Measurements from ENCODE around the gene SNAPC5. TPM values are rescaled to one million over a fixed set of nuclear protein-coding genes. Genes with fewer than 3 reads are reported as not detected.

Gene SNAPC5
- total RNA-seq, 2 donors from 2014 or later: 30.3 to 38.1 TPM

- DNase-seq (ENCODE audit: low spot score) (no peak), ATAC-seq (ENCODE audit: insufficient number of reproducible peaks, low FRiP score, low read depth) (no peak)
- peaks cover 10% of the 10 kb centered on the region for H3K36me3 ChIP-seq
Observed at GRCh38 chr15:66523926-66524325, 26.4 kb upstream of the SNAPC5 start.

GRCh38 chr15:66515901-66516322 lies 18.4 kb upstream of the SNAPC5 start:
- DNase-seq (ENCODE audit: low spot score): no peak
- H3K9me3 ChIP-seq: no peaks in the 10 kb centered on the region
- H3K36me3 ChIP-seq: peaks cover 2% of the 10 kb centered on the region
- no peak overlapping the region for H3K27ac ChIP-seq
- ATAC-seq (ENCODE audit: insufficient number of reproducible peaks, low FRiP score, low read depth): no peak
- no peaks in the 10 kb centered on the region for H3K27me3 ChIP-seq (replicated peaks; ENCODE audit: insufficient read depth)
- H3K4me1 ChIP-seq (ENCODE audit: control insufficient read depth in 1 of 2, low read depth in 2 of 2): no peaks in the 10 kb centered on the region
- no peak for TF ChIP-seq CTCF (IDR thresholded peaks at IDR 0.05)
- no peak overlapping the region for H3K4me3 ChIP-seq

More at GRCh38 chr15:66523926-66524325, 26.4 kb upstream of the SNAPC5 start:
- no peaks in the 10 kb centered on the region for H3K27me3 ChIP-seq (replicated peaks; ENCODE audit: insufficient read depth)
- H3K4me3 ChIP-seq: no peak overlapping the region
- no peak overlapping the region for H3K27ac ChIP-seq
- H3K9me3 ChIP-seq: no peaks in the 10 kb centered on the region
- TF ChIP-seq CTCF (IDR thresholded peaks at IDR 0.05): no peak
- no peaks in the 10 kb centered on the region for H3K4me1 ChIP-seq (ENCODE audit: control insufficient read depth in 1 of 2, low read depth in 2 of 2)

GRCh38 chr15:66514586-66514985 lies 17.0 kb upstream of the SNAPC5 start:
- H3K36me3 ChIP-seq: no peaks in the 10 kb centered on the region
- ATAC-seq (ENCODE audit: insufficient number of reproducible peaks, low FRiP score, low read depth): no peak
- no peak overlapping the region for H3K4me3 ChIP-seq
- H3K4me1 ChIP-seq (ENCODE audit: control insufficient read depth in 1 of 2, low read depth in 2 of 2): no peaks in the 10 kb centered on the region
- no peak for DNase-seq (ENCODE audit: low spot score)
- H3K27me3 ChIP-seq (replicated peaks; ENCODE audit: insufficient read depth): no peaks in the 10 kb centered on the region
- H3K9me3 ChIP-seq: no peaks in the 10 kb centered on the region
- no peak overlapping the region for H3K27ac ChIP-seq
- TF ChIP-seq CTCF (IDR thresholded peaks at IDR 0.05): no peak

GRCh38 chr15:66508293-66508883 lies 10.8 kb upstream of the SNAPC5 start:
- no peak for TF ChIP-seq CTCF (IDR thresholded peaks at IDR 0.05)
- H3K36me3 ChIP-seq: no peaks in the 10 kb centered on the region
- no peak for ATAC-seq (ENCODE audit: insufficient number of reproducible peaks, low FRiP score, low read depth)

GRCh38 chr15:66505818-66506217 lies 8.3 kb upstream of the SNAPC5 start:
- TF ChIP-seq CTCF (IDR thresholded peaks at IDR 0.05): no peak
- H3K4me3 ChIP-seq: peak overlapping the region; percentile 95
- H3K9me3 ChIP-seq: no peaks in the 10 kb centered on the region
- peaks cover 13 to 27% of the 10 kb centered on the region in 2 donors for H3K4me1 ChIP-seq (ENCODE audit: control insufficient read depth in 1 of 2, low read depth in 2 of 2)
- DNase-seq (ENCODE audit: low spot score) (no peak), ATAC-seq (ENCODE audit: insufficient number of reproducible peaks, low FRiP score, low read depth) (no peak)
- H3K27me3 ChIP-seq (replicated peaks; ENCODE audit: insufficient read depth): no peaks in the 10 kb centered on the region
- H3K36me3 ChIP-seq: peaks cover 10% of the 10 kb centered on the region
- peak overlapping the region; percentile 92 to 97 for H3K27ac ChIP-seq

More at GRCh38 chr15:66508293-66508883, 10.8 kb upstream of the SNAPC5 start:
- no peak overlapping the region for H3K4me3 ChIP-seq
- no peak overlapping the region for H3K27ac ChIP-seq
- H3K27me3 ChIP-seq (replicated peaks; ENCODE audit: insufficient read depth): no peaks in the 10 kb centered on the region
- no peaks in the 10 kb centered on the region for H3K9me3 ChIP-seq
- no peak for DNase-seq (ENCODE audit: low spot score)
- H3K4me1 ChIP-seq (ENCODE audit: control insufficient read depth in 1 of 2, low read depth in 2 of 2): peaks cover 8 to 15% of the 10 kb centered on the region in 2 donors
